Endothelial cell of umbilical vein (primary cell): ENCODE data around the gene NTN4. TPM values are rescaled to one million over a fixed set of nuclear protein-coding genes. Genes with fewer than 3 reads are reported as not detected.

Source experiments
- BruUV-seq: library from RNA; stranded (reverse); fragments of 400-500 nt; replicated peaks from 2 replicates; lab custom pipeline; 2021; lab: Mats Ljungman, UMichigan
- CTCF ChIA-PET: fragments of 300-600, 350-600 bp; sonication (Branson Sonifier 250); formaldehyde crosslinking; loops from one replicate; lab custom pipeline; 2021; ENCODE audit warnings: antibody characterized with exemption, inconsistent platforms; lab: Charles Lee
- POLR2A ChIA-PET: fragments of 300-600, 350-600 bp; sonication (Branson Sonifier 250); formaldehyde crosslinking; loops from one replicate; lab custom pipeline; 2021; ENCODE audit warnings: antibody characterized with exemption, inconsistent platforms; lab: Charles Lee
- DNase-seq: peaks from one replicate; pipeline ENCODE4 v3.0.0-alpha.2; 2011; ENCODE audit warnings: low read depth, low spot score
- FAIRE-seq: peaks from 2 replicates; lab custom pipeline; 2011; peaks lifted over from hg19 to GRCh38; lab: Jason Lieb, UNC
- H2AFZ ChIP-seq: 2 replicates; pipeline ENCODE4 v1.6.0; 2012; ENCODE audit warnings: low read depth, low read length, control low read depth, inconsistent platforms
- H3K27ac ChIP-seq: 2 replicates; pipeline ENCODE4 v1.5.1; 2011; ENCODE audit warnings: low read depth, mild to moderate bottlenecking, control low read depth, low read length, moderate library complexity; ENCODE audit not compliant: insufficient read depth
- H3K27me3 ChIP-seq, 2 experiments: 2 replicates each; pipeline versions ENCODE4 v1.6.0 to v1.6.1; 2011; ENCODE audit warnings: low read length in 2 of 2, mixed read lengths in 1 of 2; ENCODE audit not compliant: control insufficient read depth in 2 of 2, insufficient read depth in 2 of 2
- H3K36me3 ChIP-seq, 2 experiments: 2 replicates in 1 of 2; 3 replicates in 1 of 2; pipeline ENCODE4 v1.5.1; 2011; ENCODE audit warnings: low read length in 2 of 2, mild to moderate bottlenecking in 1 of 2, moderate library complexity in 1 of 2; ENCODE audit not compliant: control insufficient read depth in 2 of 2, insufficient read depth in 2 of 2; ENCODE audit errors: extremely low read depth in 1 of 2
- H3K4me1 ChIP-seq: 3 replicates; pipeline ENCODE4 v1.5.1; 2011; ENCODE audit warnings: mild to moderate bottlenecking, low read length; ENCODE audit not compliant: control insufficient read depth, insufficient read depth; ENCODE audit errors: extremely low read depth
- H3K4me2 ChIP-seq: 2 replicates; pipeline ENCODE4 v1.6.1; 2011; ENCODE audit warnings: low read length, control low read depth, mixed read lengths; ENCODE audit not compliant: insufficient read depth
- H3K4me3 ChIP-seq, 3 experiments: fragments of 200-600 bp in 1 of 3; sonication (generic), shearing (Covaris generic) in 1 of 3; replicated peaks in 1 of 3; 2 replicates each; pipeline ENCODE4 v1.5.1; 2011 to 2016; ENCODE audit warnings: control low read depth in 3 of 3, low read length in 3 of 3, mild to moderate bottlenecking in 2 of 3, inconsistent platforms in 1 of 3, low read depth in 1 of 3, moderate library complexity in 1 of 3; ENCODE audit not compliant: insufficient read depth in 1 of 3
- H3K79me2 ChIP-seq: 2 replicates; pipeline ENCODE4 v1.6.0; 2012; ENCODE audit warnings: low read length, inconsistent platforms; ENCODE audit not compliant: control insufficient read depth, insufficient read depth
- H3K9ac ChIP-seq: replicated peaks from 2 replicates; pipeline ENCODE3; 2011; ENCODE audit warnings: low read length, control low read depth; ENCODE audit not compliant: insufficient read depth; ENCODE audit errors: extremely low read depth
- H3K9me1 ChIP-seq: replicated peaks from 3 replicates; pipeline ENCODE4 v1.6.0; 2011; ENCODE audit warnings: mild to moderate bottlenecking, low read length; ENCODE audit not compliant: control insufficient read depth, insufficient read depth; ENCODE audit errors: extremely low read depth
- H3K9me3 ChIP-seq: replicated peaks from 2 replicates; pipeline ENCODE4 v1.5.1; 2012; ENCODE audit warnings: low read length, inconsistent platforms; ENCODE audit not compliant: control insufficient read depth, insufficient read depth
- H4K20me1 ChIP-seq: replicated peaks from 2 replicates; pipeline ENCODE3; 2011; ENCODE audit warnings: mild to moderate bottlenecking, low read length; ENCODE audit not compliant: control insufficient read depth, insufficient read depth; ENCODE audit errors: extremely low read depth
- CTCF ChIP-seq, 2 donors: IDR thresholded peaks; 1 replicate in 1 of 2; 2 replicates in 1 of 2; pipeline ENCODE4 v1.5.1; 2011; ENCODE audit warnings: low read length in 2 of 2, mild to moderate bottlenecking in 2 of 2, moderate library complexity in 2 of 2, control low read depth in 1 of 2, inconsistent platforms in 1 of 2, low read depth in 1 of 2; ENCODE audit not compliant: insufficient read depth in 1 of 2; ENCODE audit errors: extremely low read depth in 1 of 2
- EZH2 ChIP-seq: IDR thresholded peaks from 2 replicates; pipeline ENCODE4 v1.6.1; 2012; ENCODE audit warnings: borderline replicate concordance, low read depth, mild to moderate bottlenecking, moderate library complexity, low read length, inconsistent platforms; ENCODE audit not compliant: severe bottlenecking
- FOS ChIP-seq: IDR thresholded peaks from 2 replicates; pipeline ENCODE4 v1.6.1; 2011; ENCODE audit warnings: mild to moderate bottlenecking, low read length, moderate library complexity, borderline replicate concordance; ENCODE audit not compliant: insufficient read depth
- GATA2 ChIP-seq: IDR thresholded peaks from 2 replicates; pipeline ENCODE4 v1.7.0; 2011; ENCODE audit warnings: low read depth, mild to moderate bottlenecking, moderate library complexity, mixed read lengths, low read length; ENCODE audit not compliant: insufficient read length, insufficient read depth
- JUN ChIP-seq: IDR thresholded peaks from 2 replicates; pipeline ENCODE4 v1.6.1; 2011; ENCODE audit warnings: borderline replicate concordance, low read depth; ENCODE audit not compliant: insufficient read length, insufficient read depth
- MAX ChIP-seq: IDR thresholded peaks from 2 replicates; pipeline ENCODE4 v1.6.1; 2011; ENCODE audit not compliant: insufficient read depth, insufficient read length
- MYC ChIP-seq: IDR thresholded peaks from one replicate; pipeline ENCODE4 v1.6.1; 2011; ENCODE audit warnings: mild to moderate bottlenecking, low read depth, low read length
- POLR2A ChIP-seq: IDR thresholded peaks from 2 replicates; pipeline ENCODE4 v1.6.1; 2012; ENCODE audit warnings: low read depth, mild to moderate bottlenecking, control low read depth, low read length
- POLR2AphosphoS5 ChIP-seq: IDR thresholded peaks from 2 replicates; pipeline ENCODE4 v1.6.1; 2012; ENCODE audit warnings: low read depth, mild to moderate bottlenecking, control low read depth, low read length, moderate library complexity; ENCODE audit not compliant: insufficient read depth
- dilution Hi-C: fragments of 300-500 bp; cut with MboI; formaldehyde crosslinking; loops from one replicate; pipeline ENCODE4 v1.15.0; 2019; ENCODE audit warnings: low sequenced_read_pairs; ENCODE audit not compliant: extremely low pct_ligation_motif_present
- intact Hi-C: fragments of 100-400 bp; cut with micrococcal nuclease; formaldehyde crosslinking; loops from one replicate; pipeline ENCODE4 v1.10.0; 2022
- polyA plus RNA-seq, 4 experiments: library from polyadenylated mRNA; depleted of rRNA in 3 of 4; stranded (reverse) in 3 of 4; unstranded in 1 of 4; fragments of >200 nt; gene quantifications; 2 replicates each; pipeline versions ENCODE4 v1.2.1 to v1.2.3, GENCODE V29; 2011 to 2012; ENCODE audit warnings: missing spikeins in 1 of 4
- total RNA-seq: library from RNA; stranded (reverse); gene quantifications from 2 replicates; pipeline ENCODE4 v1.2.3, GENCODE V29; 2021

The NTN4 gene
- total and polyA plus RNA-seq, 2 donors (not counting 3 experiments of a cell fraction or from before 2014, with no cell fraction given): 120 to 317 TPM

GRCh38 chr12:95712269-95712668 is 78.3 kb downstream of the NTN4 start:
- H4K20me1 ChIP-seq: no peaks in the 10 kb centered on the region
- no peaks in the 10 kb centered on the region for H3K9me3 ChIP-seq
- H3K9me1 ChIP-seq: no peaks in the 10 kb centered on the region
- no peak overlapping the region for H3K9ac ChIP-seq
- H3K4me2 ChIP-seq: no peak overlapping the region
- no peak overlapping the region for H2AFZ ChIP-seq
- intact Hi-C loops (no loop called here), dilution Hi-C loops (no loop called here)
- no peak for DNase-seq
- ChIA-PET POLR2A (no interaction called here), CTCF (no interaction called here)
- no peaks in the 10 kb centered on the region for H3K79me2 ChIP-seq
- H3K36me3 ChIP-seq: peaks cover 6 to 10% of the 10 kb centered on the region in 2 experiments
- H3K4me3 ChIP-seq: no peak overlapping the region
- TF ChIP-seq GATA2 (no peak), MAX (no peak), JUN (no peak), POLR2A (no peak), POLR2AphosphoS5 (no peak), FOS (no peak), MYC (no peak), CTCF (IDR thresholded peaks at IDR 0.05; ENCODE audit: extremely low read depth in 1 of 2, insufficient read depth in 1 of 2, low read depth in 1 of 2, low read length in 2 of 2) (no peak), EZH2 (no peak)
- FAIRE-seq: no peak
- BruUV-seq: no TSS peak
- H3K27ac ChIP-seq: no peak overlapping the region
- H3K4me1 ChIP-seq: no peaks in the 10 kb centered on the region
- no peaks in the 10 kb centered on the region for H3K27me3 ChIP-seq
